HCT116 (cell line): ENCODE results near the gene TH.

Source experiments
- POLR2A ChIP-seq: IDR thresholded peaks from 2 replicates; pipeline ENCODE4 v1.7.0; 2011; ENCODE audit warnings: borderline replicate concordance; ENCODE audit not compliant: insufficient read depth, insufficient read length; ENCODE audit errors: extremely low read depth
- TF ChIP-seq, protein P1 (sequence below), 3 experiments: fragments of 200-600 bp in 1 of 3; sonication (generic) in 1 of 3; IDR thresholded peaks in 2 of 3; conservative IDR thresholded peaks in 1 of 3; 2 replicates each; pipeline ENCODE4 v1.5.1; 2012 to 2017; ENCODE audit warnings: low read depth in 2 of 3, low read length in 2 of 3, antibody characterized with exemption in 1 of 3, borderline replicate concordance in 1 of 3, control low read depth in 1 of 3, mild to moderate bottlenecking in 1 of 3, mixed read lengths in 1 of 3, mixed run types in 1 of 3, moderate library complexity in 1 of 3; ENCODE audit not compliant: insufficient read depth in 1 of 3

DNA sequence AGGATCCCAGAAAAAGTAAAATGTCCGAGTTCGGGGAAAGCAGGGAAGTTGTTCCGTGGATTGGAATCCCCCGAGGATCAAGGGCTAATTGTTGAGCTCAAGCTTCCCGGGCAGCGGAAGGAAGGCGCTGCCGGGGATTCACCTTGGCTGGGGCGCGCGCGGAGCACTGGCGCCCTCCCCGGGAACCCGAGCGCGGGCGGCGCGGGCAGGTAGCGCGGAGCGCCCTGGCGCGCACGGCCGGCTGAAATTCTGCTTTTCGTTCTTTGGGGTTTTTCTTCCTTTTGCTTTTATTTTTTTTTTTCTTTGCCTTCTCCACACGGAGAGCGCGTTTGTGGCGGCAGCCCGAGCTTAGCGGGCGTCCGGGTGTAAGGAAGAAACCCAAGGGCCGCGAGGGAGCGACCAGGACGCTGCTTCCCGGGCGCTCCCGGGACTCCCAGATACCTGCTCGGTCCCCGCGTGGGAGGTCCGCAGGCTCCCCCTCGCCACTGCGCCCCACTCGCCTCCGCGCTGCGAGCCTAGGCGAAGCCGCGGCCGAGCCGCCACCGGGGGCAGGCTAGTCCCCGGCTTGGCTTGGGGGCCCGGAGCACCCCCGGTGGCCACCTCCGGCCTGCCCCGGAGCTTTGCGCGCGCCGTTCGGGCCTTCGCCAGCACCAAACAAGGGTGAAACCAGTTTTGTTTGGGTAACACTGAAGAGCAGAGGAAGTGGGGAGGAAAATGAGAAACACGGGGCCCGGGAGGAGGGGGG, 27.6 kb downstream of the TH start:
- TF ChIP-seq, protein P1, sequence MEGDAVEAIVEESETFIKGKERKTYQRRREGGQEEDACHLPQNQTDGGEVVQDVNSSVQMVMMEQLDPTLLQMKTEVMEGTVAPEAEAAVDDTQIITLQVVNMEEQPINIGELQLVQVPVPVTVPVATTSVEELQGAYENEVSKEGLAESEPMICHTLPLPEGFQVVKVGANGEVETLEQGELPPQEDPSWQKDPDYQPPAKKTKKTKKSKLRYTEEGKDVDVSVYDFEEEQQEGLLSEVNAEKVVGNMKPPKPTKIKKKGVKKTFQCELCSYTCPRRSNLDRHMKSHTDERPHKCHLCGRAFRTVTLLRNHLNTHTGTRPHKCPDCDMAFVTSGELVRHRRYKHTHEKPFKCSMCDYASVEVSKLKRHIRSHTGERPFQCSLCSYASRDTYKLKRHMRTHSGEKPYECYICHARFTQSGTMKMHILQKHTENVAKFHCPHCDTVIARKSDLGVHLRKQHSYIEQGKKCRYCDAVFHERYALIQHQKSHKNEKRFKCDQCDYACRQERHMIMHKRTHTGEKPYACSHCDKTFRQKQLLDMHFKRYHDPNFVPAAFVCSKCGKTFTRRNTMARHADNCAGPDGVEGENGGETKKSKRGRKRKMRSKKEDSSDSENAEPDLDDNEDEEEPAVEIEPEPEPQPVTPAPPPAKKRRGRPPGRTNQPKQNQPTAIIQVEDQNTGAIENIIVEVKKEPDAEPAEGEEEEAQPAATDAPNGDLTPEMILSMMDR (IDR thresholded peaks at IDR 0.05 in 2 of 3, conservative IDR thresholded peaks at IDR 0.05 in 1 of 3; ENCODE audit: borderline replicate concordance in 1 of 3, insufficient read depth in 1 of 3, low read depth in 2 of 3, low read length in 2 of 3) = peak in 2 of 3 experiments; percentile 25 to 29; a peak in 2 of 6 replicates
- TF ChIP-seq POLR2A = no peak
